ENCODE results near the gene ZNF580. TPM values are rescaled to one million over a fixed set of nuclear protein-coding genes. Genes with fewer than 3 reads are reported as not detected.

ZNF580 gene
- total and polyA plus RNA-seq, 9 of the 15 experiments (the other 6 are each of a cell fraction or from before 2014, with no cell fraction given) = 2.3 to 47.4 (median 6.0) TPM

DNA sequence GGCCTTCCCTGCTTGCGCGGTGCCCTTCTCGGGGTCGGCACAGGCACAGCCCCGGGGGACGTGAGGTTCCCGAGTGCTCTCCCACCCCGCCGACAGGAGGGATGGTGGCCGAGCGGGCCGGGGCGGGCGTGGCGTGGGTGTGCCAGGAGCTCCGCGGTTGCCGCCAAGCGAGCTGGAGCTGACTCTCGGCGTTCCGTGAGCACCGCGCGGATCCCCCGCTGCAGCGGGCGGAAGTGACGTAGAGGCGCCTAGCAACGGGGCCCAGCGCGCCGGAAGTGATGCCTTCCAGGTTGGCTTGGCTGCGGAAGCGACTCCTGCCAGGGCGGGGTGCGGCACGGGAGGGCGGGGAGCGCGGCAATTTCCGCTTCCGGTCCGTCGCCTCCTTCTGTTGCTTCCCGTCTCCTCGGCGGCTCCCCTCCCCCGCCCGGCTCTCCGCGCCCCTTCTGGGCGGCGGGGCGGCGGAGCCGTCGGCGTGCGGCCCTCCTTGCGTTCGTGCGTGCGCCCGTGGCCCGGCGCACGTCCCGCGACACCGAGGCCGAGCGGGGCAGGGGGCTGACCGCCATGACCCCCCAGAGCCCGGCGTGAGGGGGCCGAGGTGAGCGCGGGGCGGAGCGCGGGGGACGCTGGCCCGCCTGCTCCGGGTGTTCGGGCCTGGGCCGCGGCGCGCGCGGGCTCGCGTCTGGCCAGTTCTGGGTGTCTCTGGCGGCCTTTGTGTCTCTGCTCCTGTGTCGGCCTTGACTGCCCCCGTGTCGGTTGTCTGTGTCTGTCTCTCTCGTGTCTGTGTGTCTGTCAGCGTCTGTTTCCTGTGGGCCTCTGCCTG, 34.2 kb downstream of the ZNF580 start, which contains the start of gene EPN1 (continued):
- TF ChIP-seq SIN3B (IDR thresholded peaks at IDR 0.05; ENCODE audit: low read depth) (peak; percentile 84), ETV1 (tag; conservative IDR thresholded peaks at IDR 0.05; ENCODE audit: low read depth) (peak; percentile 92), BHLHE40 (IDR thresholded peaks at IDR 0.05; ENCODE audit: low read length) (peak; percentile 93), PKNOX1 (IDR thresholded peaks at IDR 0.05) (peak; percentile 69), KLF1 (tag; IDR thresholded peaks at IDR 0.05) (peak; percentile 94), ILK (tag; IDR thresholded peaks at IDR 0.05; ENCODE audit: borderline replicate concordance, low read depth) (no peak), PTBP1 (IDR thresholded peaks at IDR 0.05; ENCODE audit: low read depth, low read length) (no peak), CBFA2T3 (IDR thresholded peaks at IDR 0.05) (no peak), SAP30 (IDR thresholded peaks at IDR 0.05; ENCODE audit: borderline replicate concordance, insufficient read depth, low read depth, low read length, poor library complexity, severe bottlenecking) (peak; percentile 23), CXXC5 (CRISPR knock-in tag; IDR thresholded peaks at IDR 0.05) (peak; percentile 89), TCF15 (CRISPR knock-in tag; IDR thresholded peaks at IDR 0.05) (no peak), ZC3H8 (IDR thresholded peaks at IDR 0.05) (no peak), ATF3 (IDR thresholded peaks at IDR 0.05) (no peak), ATF3 (CRISPR knock-in tag; conservative IDR thresholded peaks at IDR 0.05) (no peak), RUNX1 (IDR thresholded peaks at IDR 0.05; ENCODE audit: low read depth) (peak; percentile 32; the same call in 1 of the 2 replicates), SAFB (IDR thresholded peaks at IDR 0.05; ENCODE audit: borderline replicate concordance, low read depth, low read length) (no peak), SRSF1 (IDR thresholded peaks at IDR 0.05; ENCODE audit: low read depth, low read length) (no peak), NR2C1 (IDR thresholded peaks at IDR 0.05) (peak; percentile 71), NR2C1 (tag; IDR thresholded peaks at IDR 0.05) (peak; percentile 86), KAT8 (IDR thresholded peaks at IDR 0.05; ENCODE audit: low read depth) (no peak), SMARCA4 (IDR thresholded peaks at IDR 0.05) (no peak), HNRNPL (IDR thresholded peaks at IDR 0.05; ENCODE audit: low read depth, low read length) (0 out of 2 replicates have a peak, but pooled peaks have one; percentile 20), NFRKB (IDR thresholded peaks at IDR 0.05; ENCODE audit: low read depth) (no peak), SMARCE1 (IDR thresholded peaks at IDR 0.05) (no peak), RHOXF2B (CRISPR knock-in tag; conservative IDR thresholded peaks at IDR 0.05) (no peak), RBM15 (IDR thresholded peaks at IDR 0.05; ENCODE audit: insufficient read depth, low read length) (no peak), HNRNPLL (IDR thresholded peaks at IDR 0.05; ENCODE audit: low read depth, low read length, poor library complexity, severe bottlenecking) (peak; percentile 46)
